HG03378 (cell line): Measurements from ENCODE around the gene CCDC85A.
"Not testable (repeated sequence)": the region's sequence is repeated elsewhere in the genome, so short reads cannot be mapped to it uniquely, and the experiment has no call there.

ENCODE experiments used
- ATAC-seq: cut with Tn5 transposase; IDR thresholded peaks from one replicate; pipeline ENCODE4 v1.9.1; 2021; ENCODE audit warnings: mild to moderate bottlenecking, moderate library complexity; ENCODE audit not compliant: unreplicated experiment

CCDC85A gene

DNA sequence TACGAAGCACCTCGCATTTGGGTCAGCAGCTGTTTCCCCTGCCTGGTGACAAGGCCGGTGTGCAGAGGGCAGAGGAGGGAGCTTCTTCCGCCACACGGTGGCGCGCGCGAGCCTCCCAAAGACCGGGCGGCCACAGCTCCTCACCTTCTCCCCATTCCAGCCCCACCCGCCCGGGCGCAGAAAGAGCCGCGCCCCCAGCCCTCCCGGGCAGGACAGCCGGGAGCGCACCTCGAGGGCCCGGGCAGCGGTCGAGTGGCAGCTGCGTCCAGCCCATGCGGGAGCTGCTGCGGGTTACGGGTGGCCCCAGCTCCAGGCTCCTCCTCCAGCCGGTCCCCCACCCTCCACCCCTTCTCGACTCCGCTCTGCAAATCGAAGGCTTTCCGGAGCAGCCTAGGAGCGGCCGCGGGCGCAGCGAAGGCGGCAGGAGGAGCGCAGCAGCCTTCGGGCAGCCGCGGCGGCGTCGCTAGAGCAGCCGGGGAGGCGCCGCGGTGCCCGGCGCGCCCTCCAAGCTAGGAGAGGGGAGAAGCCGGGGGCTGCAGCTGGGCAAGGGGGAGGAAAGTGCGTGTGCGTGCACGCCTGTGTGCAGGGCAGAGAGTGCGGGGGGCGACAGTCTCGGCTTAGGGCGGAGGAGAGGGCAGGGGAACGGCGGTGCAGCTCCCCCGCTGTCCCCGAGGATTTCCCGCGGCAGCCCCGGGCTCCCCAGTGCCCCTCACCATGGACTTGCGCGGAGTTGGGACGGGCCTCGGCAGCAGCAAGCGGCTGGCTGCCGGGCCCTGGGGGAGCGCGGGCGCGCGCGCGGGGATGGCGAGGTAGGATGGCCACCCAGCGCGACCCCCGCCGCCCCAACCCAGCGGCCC lies at the start of gene CCDC85A:
Gene CCDC85A, plus strand, starts transcription at position 348 of the 857 bp plus-strand sequence. CDS start 635 bp downstream, outside the sequence.
- peak; percentile 89 for ATAC-seq

- ATAC-seq = no peak
Observed at GRCh38 chr2:56134861-56135260, 48.9 kb upstream of the CCDC85A start.

DNA sequence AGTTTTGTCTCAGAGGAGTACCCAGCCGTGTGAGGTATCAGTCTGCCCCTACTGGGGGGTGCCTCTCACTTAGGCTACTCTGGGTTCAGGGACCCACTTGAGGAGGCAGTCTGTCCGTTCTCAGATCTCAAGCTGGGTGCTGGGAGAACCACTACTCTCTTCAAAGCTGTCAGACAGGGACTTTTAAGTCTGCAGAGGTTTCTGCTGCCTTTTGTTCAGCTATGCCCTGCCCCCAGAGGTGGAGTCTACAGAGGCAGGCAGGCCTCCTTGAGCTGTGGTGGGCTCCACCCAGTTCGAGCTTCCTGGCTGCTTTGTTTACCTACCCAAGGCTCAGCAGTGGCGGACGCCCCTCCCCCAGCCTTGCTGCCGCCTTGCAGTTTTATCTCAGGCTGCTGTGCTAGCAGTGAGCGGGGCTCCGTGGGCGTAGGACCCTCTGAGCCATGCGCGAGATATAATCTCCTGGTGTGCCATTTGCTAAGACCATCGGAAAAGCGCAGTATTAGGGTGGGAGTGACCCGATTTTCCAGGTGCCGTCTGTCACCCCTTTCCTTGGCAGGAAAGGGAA lies 41.2 kb upstream of the CCDC85A start:
- ATAC-seq = not testable (repeated sequence)

GRCh38 chr2:56147907-56148306 lies 35.9 kb upstream of the CCDC85A start:
- ATAC-seq = no peak

DNA sequence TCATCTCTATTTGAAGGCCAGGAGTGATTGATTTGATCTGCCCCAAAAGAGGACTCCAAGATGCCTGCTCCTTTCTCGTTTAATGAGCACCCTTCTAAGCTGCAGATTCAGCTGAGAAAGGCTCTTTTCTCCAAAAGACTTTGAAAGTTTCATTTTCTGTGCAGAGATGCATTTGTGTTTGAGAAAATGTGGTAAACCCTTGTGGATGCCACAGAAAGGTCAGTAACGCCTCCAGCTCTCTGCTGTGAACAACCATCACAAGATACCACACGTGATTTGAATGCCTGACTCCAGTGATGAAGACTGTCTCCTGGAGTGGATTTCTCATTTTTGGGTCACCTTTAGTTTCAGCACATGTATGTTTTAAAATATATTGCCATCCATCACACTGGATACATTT lies 35.0 kb upstream of the CCDC85A start:
- ATAC-seq = peak; percentile 59

DNA sequence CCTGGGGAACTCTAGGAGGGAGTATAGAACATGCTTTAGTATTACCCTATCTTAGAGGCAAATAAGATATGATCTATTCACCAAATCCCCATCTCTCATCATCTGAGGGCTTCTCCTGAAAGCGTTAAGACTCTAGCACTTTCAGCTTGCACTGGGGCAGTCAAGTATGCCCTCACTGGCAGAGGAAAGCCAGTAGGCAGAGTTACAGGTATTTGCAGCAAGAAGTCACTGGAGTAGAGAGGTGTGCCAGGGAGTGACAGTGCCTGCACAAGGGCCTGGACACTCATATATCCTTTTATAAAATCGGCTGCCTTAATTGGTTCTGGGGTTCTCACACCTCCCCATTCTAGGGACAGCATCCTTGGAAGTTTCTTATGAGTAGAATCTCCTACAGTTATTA lies 31.9 kb upstream of the CCDC85A start:
- ATAC-seq = no peak

DNA sequence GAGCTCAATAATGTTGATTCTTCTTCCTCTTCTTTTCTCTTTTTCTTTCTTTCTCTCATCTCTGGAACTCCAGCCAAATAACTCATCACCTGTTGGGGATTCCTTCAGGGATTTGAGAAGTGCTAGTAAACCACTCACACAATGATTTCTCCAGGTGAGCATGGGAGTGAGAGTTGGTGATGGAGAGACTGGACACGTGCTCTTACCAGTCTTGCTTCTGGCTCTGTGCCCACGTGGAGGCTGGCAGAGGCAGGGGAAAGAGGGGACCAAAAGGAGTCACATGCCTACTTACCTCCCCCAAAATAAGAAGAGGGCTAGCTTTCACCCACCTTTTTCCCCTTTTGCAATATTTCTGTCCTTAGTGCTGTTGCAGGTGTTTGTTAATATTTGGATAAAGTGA lies 28.6 kb upstream of the CCDC85A start:
- ATAC-seq = no peak

GRCh38 chr2:56159875-56160274 lies 23.9 kb upstream of the CCDC85A start:
- not testable (repeated sequence) for ATAC-seq

DNA sequence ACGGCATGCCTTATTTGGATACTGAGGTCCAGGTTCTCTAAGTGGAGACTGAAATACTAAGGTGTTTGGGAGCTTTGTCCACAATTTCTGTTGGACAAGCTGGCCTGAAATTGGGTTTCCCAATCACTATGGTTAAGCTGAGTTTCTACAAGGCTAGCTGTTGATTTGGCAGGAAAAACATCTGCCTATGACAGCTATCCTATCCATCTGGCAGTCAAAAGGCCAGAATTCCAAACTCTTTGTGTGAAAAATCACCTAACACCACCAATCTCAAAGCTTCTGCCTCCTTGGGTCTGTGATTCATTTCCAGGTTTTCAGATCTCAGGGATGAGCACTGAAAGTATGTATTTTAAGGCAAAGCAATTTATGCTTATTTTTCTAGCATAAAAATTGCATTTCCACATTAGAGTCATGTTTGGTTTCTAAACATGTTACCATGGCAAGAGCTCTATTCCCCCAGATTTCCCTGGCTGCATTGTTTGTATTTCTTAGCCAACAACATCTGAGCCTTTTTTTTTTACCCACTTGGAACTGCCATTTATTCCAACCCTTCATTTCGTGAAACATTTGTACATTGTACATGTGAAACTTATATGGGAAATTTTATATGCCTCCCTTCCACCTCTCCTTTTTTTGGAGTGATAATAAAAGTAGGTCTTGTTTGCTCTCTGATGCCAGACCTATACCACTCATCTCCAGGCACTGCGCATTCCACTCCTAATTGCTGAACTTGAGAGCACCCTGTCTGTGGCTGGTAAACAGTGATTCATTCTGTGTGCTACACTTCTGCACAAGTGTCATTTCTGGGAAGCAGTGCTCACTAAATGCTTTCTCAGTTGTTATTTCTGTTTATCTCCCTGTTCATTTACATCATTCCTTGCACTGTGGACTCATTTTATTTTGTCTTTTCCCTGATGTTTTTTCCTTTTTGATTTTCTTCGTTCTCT lies 15.9 kb upstream of the CCDC85A start:
- no peak for ATAC-seq

DNA sequence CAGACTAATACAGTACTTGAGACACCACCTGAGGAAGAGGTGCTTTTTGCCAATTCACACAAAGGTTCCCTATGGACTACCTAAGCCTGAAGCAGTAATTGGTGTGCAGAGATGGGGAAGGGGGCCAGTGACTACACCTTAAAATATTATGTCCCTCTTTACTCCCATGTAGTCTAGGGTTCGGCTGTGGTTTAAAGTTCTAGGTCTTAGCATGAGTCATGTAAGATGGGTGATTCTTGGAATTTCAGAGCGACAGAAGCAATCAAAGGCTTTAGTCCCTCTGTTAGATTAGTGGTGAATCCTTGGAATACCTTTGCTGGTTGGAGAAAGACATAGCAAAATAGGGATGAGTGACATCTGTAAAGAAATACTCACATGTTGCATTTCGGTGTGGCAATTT lies 14.3 kb upstream of the CCDC85A start:
- ATAC-seq = no peak

DNA sequence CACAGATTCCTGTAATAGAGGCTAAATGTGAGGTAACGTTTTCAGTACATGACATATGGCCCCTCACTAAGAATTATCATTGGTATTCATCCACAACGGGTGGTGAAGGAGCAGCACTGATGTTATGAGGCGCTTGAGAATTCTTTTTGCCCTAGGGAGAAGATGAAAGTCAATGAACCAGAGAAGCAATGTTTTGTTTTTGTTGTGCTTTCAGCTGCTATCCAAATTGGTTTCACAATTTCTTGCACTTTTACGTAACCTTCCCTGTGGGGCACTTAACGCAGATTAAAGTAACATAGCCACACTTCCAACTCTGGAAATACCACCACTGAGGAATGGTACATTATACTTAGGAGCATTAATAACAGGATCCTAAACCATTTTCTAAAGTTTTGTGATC lies 13.3 kb upstream of the CCDC85A start:
- ATAC-seq = no peak

- ATAC-seq = no peak
Observed at GRCh38 chr2:56170988-56171387, 12.8 kb upstream of the CCDC85A start.

DNA sequence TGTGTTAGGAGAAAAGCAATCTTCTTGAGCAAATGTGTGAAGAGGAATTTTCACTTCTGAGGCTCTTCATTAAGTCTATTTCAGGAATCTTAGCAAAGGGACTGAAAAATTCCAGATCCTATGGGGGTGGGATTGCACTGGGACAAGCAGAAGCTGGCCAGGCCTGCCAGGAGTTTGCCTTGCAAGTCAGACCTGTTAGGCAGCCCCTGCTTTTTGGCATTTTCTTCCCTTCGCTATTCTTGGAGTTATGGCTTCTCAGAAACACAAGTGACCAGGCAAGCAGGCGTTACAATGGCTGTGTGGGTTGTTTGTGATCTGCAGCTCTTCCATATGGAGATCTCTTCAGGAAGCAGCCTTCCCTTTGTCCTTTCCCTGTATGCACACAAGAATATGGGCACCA lies 8.0 kb upstream of the CCDC85A start:
- no peak for ATAC-seq

GRCh38 chr2:56177420-56178220 lies 6.2 kb upstream of the CCDC85A start:
- no peak for ATAC-seq

GRCh38 chr2:56179931-56180330 lies 3.9 kb upstream of the CCDC85A start:
- ATAC-seq = no peak

- no peak for ATAC-seq
Observed at GRCh38 chr2:56182420-56182819, 1.4 kb upstream of the CCDC85A start.

GRCh38 chr2:56184500-56185011 lies 766 bp downstream of the CCDC85A start:
- ATAC-seq = no peak

- no peak for ATAC-seq
Observed at GRCh38 chr2:56185101-56185581, 1.4 kb downstream of the CCDC85A start.

DNA sequence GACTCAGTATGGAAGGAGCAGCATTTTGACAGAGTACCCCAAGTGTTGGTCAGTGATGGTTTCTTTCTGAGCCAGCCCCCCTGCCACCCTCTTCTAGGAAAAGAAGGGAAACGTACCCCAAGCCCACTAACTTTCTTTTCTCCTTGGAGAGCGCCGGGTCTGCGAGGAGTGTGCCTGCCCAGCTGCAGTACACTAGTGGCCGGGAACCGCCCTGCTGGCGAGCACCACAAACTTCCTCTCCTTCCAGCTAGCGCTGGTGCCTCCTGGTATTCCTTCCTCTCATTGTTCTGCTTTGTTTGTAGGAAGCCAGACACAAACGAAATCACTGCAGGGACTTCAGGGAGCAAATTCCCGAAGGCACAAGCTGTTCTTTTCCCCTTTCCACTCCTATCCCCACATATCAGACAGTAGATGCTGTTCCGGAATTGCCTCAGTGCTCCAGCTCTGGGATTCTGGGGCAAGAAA lies 1.8 kb downstream of the CCDC85A start:
- ATAC-seq = no peak

DNA sequence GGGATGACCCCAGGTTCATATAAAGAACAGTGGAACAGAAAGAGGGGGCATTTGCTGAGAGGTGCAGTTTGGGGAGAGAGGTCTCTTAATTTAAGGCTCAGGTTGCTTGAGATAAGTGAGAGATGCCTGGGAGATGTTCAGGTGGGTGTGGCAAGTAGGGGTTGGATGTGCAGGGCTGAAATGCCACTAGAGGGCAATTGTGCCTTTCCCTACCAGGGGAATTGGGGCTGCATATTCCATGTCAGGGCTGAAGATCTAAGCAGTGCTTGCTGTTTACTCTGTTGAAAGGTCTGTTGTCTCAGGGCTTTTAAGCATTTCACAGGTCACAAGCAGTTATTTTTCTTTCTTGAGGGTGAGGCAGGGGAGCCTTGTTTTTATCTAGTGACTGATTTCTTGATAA lies 7.8 kb downstream of the CCDC85A start:
- no peak for ATAC-seq
